WERI-Rb-1 (cell line): ENCODE measurements around the gene CLTA.

Experiments used
- DNase-seq: peaks from one replicate; pipeline ENCODE4 v3.0.0-alpha.2; 2020
- H3K27ac ChIP-seq: fragments of 250-450 bp; sonication (Bioruptor Pico); 2 replicates; pipeline ENCODE4 v1.5.1; 2020; ENCODE audit warnings: mild to moderate bottlenecking, moderate library complexity
- H3K27me3 ChIP-seq: fragments of 250-450 bp; sonication (Bioruptor Pico); 2 replicates; pipeline ENCODE4 v1.5.1; 2021; ENCODE audit warnings: mild to moderate bottlenecking, low read depth, moderate library complexity; ENCODE audit not compliant: insufficient read depth, severe bottlenecking
- H3K36me3 ChIP-seq: fragments of 250-450 bp; sonication (Bioruptor Pico); 2 replicates; pipeline ENCODE4 v1.5.1; 2020; ENCODE audit warnings: mild to moderate bottlenecking, moderate library complexity
- H3K4me3 ChIP-seq: 2 replicates; pipeline ENCODE4 v1.5.1; 2011; ENCODE audit warnings: low read depth, mild to moderate bottlenecking, control low read depth, low read length
- H3K9me3 ChIP-seq: fragments of 250-450 bp; sonication (Bioruptor Pico); 2 replicates; pipeline ENCODE4 v1.5.1; 2021; ENCODE audit warnings: mild to moderate bottlenecking, moderate library complexity; ENCODE audit not compliant: severe bottlenecking
- TF ChIP-seq, protein P1 (sequence below): IDR thresholded peaks from 2 replicates; pipeline ENCODE4 v1.5.1; 2011; ENCODE audit warnings: low read depth, mild to moderate bottlenecking, control low read depth, inconsistent platforms, low read length

Gene CLTA

GRCh38 chr9:36204906-36205547, 14.3 kb downstream of the CLTA start:
- DNase-seq: peak; percentile 63

DNA sequence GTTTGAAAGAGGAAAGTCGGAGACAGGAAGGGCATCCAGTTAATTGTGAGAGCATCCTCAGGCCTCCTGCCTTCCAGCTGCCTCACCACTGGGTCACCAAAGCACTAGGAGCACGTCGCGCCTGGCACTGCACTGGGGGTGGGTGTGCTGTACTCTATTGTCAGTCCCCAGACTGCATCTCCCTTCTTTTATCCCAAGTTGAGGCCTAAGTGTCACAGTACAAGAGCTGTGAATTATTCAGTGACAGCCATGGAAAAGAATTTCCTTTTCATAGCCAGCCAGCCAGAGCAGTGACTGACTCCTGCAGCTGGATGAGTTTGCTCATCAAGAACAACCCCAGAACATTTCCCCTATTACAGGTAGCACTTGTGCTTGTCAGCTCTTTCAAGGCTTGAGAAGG, 16.3 kb downstream of the CLTA start:
- TF ChIP-seq, protein P1, sequence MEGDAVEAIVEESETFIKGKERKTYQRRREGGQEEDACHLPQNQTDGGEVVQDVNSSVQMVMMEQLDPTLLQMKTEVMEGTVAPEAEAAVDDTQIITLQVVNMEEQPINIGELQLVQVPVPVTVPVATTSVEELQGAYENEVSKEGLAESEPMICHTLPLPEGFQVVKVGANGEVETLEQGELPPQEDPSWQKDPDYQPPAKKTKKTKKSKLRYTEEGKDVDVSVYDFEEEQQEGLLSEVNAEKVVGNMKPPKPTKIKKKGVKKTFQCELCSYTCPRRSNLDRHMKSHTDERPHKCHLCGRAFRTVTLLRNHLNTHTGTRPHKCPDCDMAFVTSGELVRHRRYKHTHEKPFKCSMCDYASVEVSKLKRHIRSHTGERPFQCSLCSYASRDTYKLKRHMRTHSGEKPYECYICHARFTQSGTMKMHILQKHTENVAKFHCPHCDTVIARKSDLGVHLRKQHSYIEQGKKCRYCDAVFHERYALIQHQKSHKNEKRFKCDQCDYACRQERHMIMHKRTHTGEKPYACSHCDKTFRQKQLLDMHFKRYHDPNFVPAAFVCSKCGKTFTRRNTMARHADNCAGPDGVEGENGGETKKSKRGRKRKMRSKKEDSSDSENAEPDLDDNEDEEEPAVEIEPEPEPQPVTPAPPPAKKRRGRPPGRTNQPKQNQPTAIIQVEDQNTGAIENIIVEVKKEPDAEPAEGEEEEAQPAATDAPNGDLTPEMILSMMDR: no peak
- Histone ChIP-seq H3K36me3 (peaks cover 94% of the 10 kb centered on the region), H3K4me3 (no peak overlapping the region), H3K9me3 (no peaks in the 10 kb centered on the region), H3K27ac (peak overlapping the region; percentile 66), H3K27me3 (no peaks in the 10 kb centered on the region)
- DNase-seq: no peak

More at GRCh38 chr9:36204906-36205547, 14.3 kb downstream of the CLTA start:
- Histone ChIP-seq H3K27me3 (no peaks in the 10 kb centered on the region), H3K4me3 (no peak overlapping the region), H3K9me3 (no peaks in the 10 kb centered on the region), H3K36me3 (peaks cover 93% of the 10 kb centered on the region), H3K27ac (no peak overlapping the region)
- TF ChIP-seq, protein P1: peak; percentile 80

- H3K36me3 ChIP-seq: peaks cover 94% of the 10 kb centered on the region
- peak overlapping the region; percentile 66 for H3K27ac ChIP-seq
- H3K4me3 ChIP-seq: no peak overlapping the region
- TF ChIP-seq, protein P1: no peak
- DNase-seq: peak; percentile 16
- H3K9me3 ChIP-seq: no peaks in the 10 kb centered on the region
- no peaks in the 10 kb centered on the region for H3K27me3 ChIP-seq
Measured at GRCh38 chr9:36207546-36208012, 16.9 kb downstream of the CLTA start.

DNA sequence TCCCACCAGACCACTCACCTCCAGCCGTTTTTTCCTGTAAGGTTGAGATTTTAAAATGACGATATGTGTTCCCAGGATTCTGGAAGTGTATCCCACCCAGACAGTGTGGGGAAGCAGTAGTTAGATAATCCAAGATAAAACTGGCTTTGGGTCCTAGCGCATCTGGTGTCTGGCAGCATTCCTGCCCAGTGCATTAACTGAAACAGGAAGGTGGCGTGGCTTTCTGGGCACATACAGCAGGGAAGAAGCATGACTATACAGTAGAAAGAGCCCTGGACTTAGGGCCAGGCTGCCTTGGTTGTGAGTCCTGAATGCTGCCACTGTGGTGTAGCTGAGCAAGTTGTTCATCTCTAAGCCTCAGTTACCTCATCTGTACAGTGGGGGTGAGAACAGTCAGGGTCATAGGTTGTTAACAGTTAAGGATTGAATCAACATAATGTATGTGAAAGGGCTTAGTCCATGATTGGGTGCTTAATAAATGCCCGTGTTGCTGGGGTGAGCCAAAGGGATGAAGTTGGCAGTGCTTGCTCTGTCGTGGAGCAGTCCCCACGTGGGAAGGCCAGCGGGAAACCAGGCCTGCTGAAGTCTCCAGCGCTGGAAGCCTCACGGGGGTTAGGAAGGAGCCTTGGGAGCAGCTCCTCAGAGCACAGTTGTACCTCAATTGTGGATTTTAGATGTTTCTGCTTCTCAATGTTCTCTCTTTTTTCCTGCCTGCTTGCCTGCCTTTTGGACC, 18.0 kb downstream of the CLTA start:
- TF ChIP-seq, protein P1: no peak
- peak; percentile 15 for DNase-seq
- Histone ChIP-seq H3K27me3 (no peaks in the 10 kb centered on the region), H3K36me3 (peaks cover 94% of the 10 kb centered on the region), H3K9me3 (no peaks in the 10 kb centered on the region), H3K4me3 (no peak overlapping the region), H3K27ac (peak overlapping the region; percentile 66)

- TF ChIP-seq, protein P1: no peak
- no peak for DNase-seq
- Histone ChIP-seq H3K36me3 (peaks cover 77% of the 10 kb centered on the region), H3K27ac (no peak overlapping the region), H3K9me3 (no peaks in the 10 kb centered on the region), H3K4me3 (no peak overlapping the region), H3K27me3 (no peaks in the 10 kb centered on the region)
Measured at GRCh38 chr9:36210722-36211121, 20.0 kb downstream of the CLTA start.
